PFSK-1 (cell line): ENCODE measurements around the gene SLC38A2.

Experiments
- FOXP2 ChIP-seq: optimal IDR thresholded peaks from 2 replicates; pipeline ENCODE3; 2011; ENCODE audit warnings: borderline replicate concordance, control low read depth, inconsistent platforms; ENCODE audit not compliant: insufficient read depth; ENCODE audit errors: extremely low read length, extremely low read depth
- POLR2AphosphoS5 ChIP-seq: IDR thresholded peaks from 2 replicates; pipeline ENCODE4 v1.6.1; 2012; ENCODE audit warnings: low read depth, mild to moderate bottlenecking, control low read depth, low read length, moderate library complexity
- REST ChIP-seq, 2 experiments: IDR thresholded peaks; 2 replicates each; pipeline versions ENCODE4 v1.6.1 to v1.8.0; 2011 to 2012; ENCODE audit warnings: low read depth in 2 of 2, low read length in 2 of 2, control low read depth in 1 of 2, inconsistent platforms in 1 of 2, mild to moderate bottlenecking in 1 of 2, moderate library complexity in 1 of 2; ENCODE audit not compliant: insufficient read depth in 1 of 2
- SIN3A ChIP-seq: IDR thresholded peaks from 2 replicates; pipeline ENCODE4 v1.6.1; 2012; ENCODE audit warnings: mild to moderate bottlenecking, low read length, moderate library complexity, borderline replicate concordance; ENCODE audit not compliant: insufficient read depth
- TAF1 ChIP-seq: IDR thresholded peaks from 2 replicates; pipeline ENCODE4 v1.6.1; 2012; ENCODE audit warnings: low read length, control low read depth, borderline replicate concordance; ENCODE audit not compliant: insufficient read depth

SLC38A2 gene

GRCh38 chr12:46343118-46343852 lies 29.3 kb downstream of the SLC38A2 start:
- TF ChIP-seq POLR2AphosphoS5 = no peak
- TF ChIP-seq SIN3A = no peak
- TF ChIP-seq FOXP2 = no peak
- TF ChIP-seq REST (IDR thresholded peaks at IDR 0.05; ENCODE audit: insufficient read depth in 1 of 2, low read depth in 2 of 2, low read length in 2 of 2) = no peak
- TF ChIP-seq TAF1 = no peak

- TF ChIP-seq POLR2AphosphoS5 (no peak), FOXP2 (no peak), REST (IDR thresholded peaks at IDR 0.05; ENCODE audit: insufficient read depth in 1 of 2, low read depth in 2 of 2, low read length in 2 of 2) (no peak), SIN3A (no peak)
Measured at GRCh38 chr12:46342562-46343033, 30.0 kb downstream of the SLC38A2 start.

- TF ChIP-seq FOXP2 = no peak
- TF ChIP-seq TAF1 = no peak
- no peak for TF ChIP-seq SIN3A
- TF ChIP-seq REST (IDR thresholded peaks at IDR 0.05; ENCODE audit: insufficient read depth in 1 of 2, low read depth in 2 of 2, low read length in 2 of 2) = no peak
- TF ChIP-seq POLR2AphosphoS5 = no peak
Measured at GRCh38 chr12:46339051-46339450, 33.5 kb downstream of the SLC38A2 start.

GRCh38 chr12:46332260-46332659 lies 40.3 kb downstream of the SLC38A2 start:
- no peak for TF ChIP-seq TAF1
- no peak for TF ChIP-seq REST (IDR thresholded peaks at IDR 0.05; ENCODE audit: insufficient read depth in 1 of 2, low read depth in 2 of 2, low read length in 2 of 2)
- no peak for TF ChIP-seq SIN3A
- no peak for TF ChIP-seq FOXP2
- TF ChIP-seq POLR2AphosphoS5 = no peak

- TF ChIP-seq TAF1 = no peak
- no peak for TF ChIP-seq FOXP2
- TF ChIP-seq POLR2AphosphoS5 = no peak
- no peak for TF ChIP-seq REST (IDR thresholded peaks at IDR 0.05; ENCODE audit: insufficient read depth in 1 of 2, low read depth in 2 of 2, low read length in 2 of 2)
- TF ChIP-seq SIN3A = no peak
Measured at GRCh38 chr12:46320731-46321130, 51.8 kb downstream of the SLC38A2 start.
